Astrocyte of the spinal cord (primary cell): ENCODE measurements around the gene CDCA5.

Experiments used
- DNase-seq: peaks from one replicate; pipeline ENCODE4 v3.0.0; 2011; ENCODE audit warnings: low read depth, low spot score
- H3K4me3 ChIP-seq: 2 replicates; pipeline ENCODE4 v1.5.1; 2011; ENCODE audit warnings: low read depth, mild to moderate bottlenecking, low read length, moderate library complexity
- in situ Hi-C: cut with HindIII; loops from 2 replicates; pipeline ENCODE4 v1.10.0; 2017; ENCODE audit warnings: low sequenced_read_pairs
- TF ChIP-seq, protein P1 (sequence below): IDR thresholded peaks from 2 replicates; pipeline ENCODE4 v1.5.1; 2012; ENCODE audit warnings: low read depth, mild to moderate bottlenecking, low read length, inconsistent platforms

The CDCA5 gene

GRCh38 chr11:65035579-65035978, 48.3 kb downstream of the CDCA5 start:
- in situ Hi-C loops = no loop called here
- TF ChIP-seq, protein P1, sequence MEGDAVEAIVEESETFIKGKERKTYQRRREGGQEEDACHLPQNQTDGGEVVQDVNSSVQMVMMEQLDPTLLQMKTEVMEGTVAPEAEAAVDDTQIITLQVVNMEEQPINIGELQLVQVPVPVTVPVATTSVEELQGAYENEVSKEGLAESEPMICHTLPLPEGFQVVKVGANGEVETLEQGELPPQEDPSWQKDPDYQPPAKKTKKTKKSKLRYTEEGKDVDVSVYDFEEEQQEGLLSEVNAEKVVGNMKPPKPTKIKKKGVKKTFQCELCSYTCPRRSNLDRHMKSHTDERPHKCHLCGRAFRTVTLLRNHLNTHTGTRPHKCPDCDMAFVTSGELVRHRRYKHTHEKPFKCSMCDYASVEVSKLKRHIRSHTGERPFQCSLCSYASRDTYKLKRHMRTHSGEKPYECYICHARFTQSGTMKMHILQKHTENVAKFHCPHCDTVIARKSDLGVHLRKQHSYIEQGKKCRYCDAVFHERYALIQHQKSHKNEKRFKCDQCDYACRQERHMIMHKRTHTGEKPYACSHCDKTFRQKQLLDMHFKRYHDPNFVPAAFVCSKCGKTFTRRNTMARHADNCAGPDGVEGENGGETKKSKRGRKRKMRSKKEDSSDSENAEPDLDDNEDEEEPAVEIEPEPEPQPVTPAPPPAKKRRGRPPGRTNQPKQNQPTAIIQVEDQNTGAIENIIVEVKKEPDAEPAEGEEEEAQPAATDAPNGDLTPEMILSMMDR = no peak
- H3K4me3 ChIP-seq = no peak overlapping the region
- DNase-seq = no peak

- H3K4me3 ChIP-seq = no peak overlapping the region
- in situ Hi-C loops = no loop called here
- TF ChIP-seq, protein P1 = no peak
- no peak for DNase-seq
These were observed 49.4 kb downstream of the CDCA5 start for GRCh38 chr11:65034423-65034822.

DNA sequence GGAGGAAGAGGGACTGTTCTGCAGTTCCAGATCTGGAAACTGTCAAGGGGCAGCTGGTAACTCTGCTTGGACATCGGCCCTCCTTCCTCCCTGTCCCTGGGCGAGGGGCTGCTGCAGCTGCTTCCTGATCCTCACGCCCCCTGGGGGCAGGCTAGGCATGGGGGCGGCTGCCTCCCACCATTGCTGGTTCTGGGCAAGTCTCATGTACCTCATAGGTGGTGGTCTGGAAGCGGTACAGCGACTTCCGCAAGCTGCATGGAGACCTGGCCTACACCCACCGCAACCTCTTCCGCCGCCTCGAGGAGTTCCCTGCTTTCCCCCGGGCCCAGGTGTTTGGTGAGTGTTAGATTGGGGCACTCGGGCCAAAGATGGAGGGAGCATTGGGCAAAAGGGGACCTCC, 51.6 kb downstream of the CDCA5 start:
- DNase-seq = no peak
- in situ Hi-C loops = no loop called here
- H3K4me3 ChIP-seq = no peak overlapping the region
- TF ChIP-seq, protein P1 = no peak
